GM21717 (cell line): ENCODE data around the gene TMEM235.

Experiments
- ATAC-seq: cut with Tn5 transposase; IDR thresholded peaks from one replicate; pipeline ENCODE4 v1.9.1; 2021; ENCODE audit warnings: mild to moderate bottlenecking, moderate library complexity; ENCODE audit not compliant: unreplicated experiment

TMEM235 gene

DNA sequence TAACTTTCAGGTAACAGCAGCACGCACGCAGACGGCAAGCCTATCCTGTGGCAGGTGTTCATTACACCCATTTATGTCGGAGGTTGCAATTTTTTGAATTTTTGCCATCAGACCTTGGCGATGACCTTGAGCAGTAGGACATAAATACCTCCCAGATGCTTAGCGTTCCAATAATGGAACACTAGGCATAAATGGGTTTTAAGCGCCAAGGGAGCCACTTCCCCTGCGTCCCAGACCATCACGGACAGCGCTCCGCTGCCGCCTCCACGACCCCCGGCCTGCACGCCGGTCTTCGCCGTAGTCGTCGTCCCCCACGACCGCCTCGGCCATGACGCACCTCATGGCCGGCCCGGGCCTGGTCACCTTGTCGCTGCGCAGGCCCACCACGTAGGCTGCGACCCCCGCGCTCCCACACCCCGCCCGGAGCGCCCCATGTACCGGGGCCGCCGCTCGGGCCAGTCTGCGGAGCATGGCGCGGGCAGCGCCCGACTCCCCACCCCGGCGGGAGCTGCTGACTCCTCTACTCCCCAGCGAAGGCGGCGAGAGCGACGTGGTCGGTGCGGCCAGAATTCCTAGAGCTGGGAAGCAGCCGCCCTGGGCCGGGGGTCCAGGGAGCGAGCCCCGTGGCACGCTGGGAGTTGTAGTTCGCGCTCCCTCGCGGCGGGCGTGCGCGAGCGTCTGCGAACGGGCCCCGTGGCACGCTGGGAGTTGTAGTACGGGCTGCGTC lies 22.7 kb downstream of the TMEM235 start:
- peak; percentile 43 for ATAC-seq

DNA sequence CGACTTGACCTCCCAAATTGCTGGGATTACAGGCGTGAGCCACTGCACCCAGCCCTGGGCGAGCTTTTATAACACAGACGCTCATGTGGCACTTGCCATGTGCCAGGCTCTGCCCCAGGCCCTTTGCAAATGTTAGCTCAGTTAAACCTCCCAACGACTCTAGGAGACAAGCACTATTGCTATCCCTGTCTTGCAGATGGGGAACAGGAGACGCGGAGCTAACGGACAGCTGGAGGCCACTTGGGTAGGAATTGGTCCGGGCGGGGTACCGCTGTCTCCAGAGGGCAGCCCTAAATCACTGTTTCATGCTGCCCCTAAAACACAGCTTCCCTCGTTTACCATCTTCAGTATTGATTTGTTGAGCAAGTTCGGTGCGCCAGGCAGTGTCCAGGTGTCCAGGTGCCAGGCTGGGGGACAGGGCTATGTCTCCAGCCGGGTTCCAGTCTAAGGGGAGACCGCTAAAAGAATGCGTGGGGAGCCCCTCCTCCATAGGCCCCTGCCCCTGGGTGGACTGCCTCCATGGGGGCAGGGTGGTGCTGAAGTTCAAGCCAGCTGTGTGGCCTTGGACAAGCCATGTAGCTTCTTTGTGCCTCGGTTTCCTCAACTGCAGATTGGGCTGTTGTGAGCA lies 23.7 kb downstream of the TMEM235 start:
- ATAC-seq: no peak

DNA sequence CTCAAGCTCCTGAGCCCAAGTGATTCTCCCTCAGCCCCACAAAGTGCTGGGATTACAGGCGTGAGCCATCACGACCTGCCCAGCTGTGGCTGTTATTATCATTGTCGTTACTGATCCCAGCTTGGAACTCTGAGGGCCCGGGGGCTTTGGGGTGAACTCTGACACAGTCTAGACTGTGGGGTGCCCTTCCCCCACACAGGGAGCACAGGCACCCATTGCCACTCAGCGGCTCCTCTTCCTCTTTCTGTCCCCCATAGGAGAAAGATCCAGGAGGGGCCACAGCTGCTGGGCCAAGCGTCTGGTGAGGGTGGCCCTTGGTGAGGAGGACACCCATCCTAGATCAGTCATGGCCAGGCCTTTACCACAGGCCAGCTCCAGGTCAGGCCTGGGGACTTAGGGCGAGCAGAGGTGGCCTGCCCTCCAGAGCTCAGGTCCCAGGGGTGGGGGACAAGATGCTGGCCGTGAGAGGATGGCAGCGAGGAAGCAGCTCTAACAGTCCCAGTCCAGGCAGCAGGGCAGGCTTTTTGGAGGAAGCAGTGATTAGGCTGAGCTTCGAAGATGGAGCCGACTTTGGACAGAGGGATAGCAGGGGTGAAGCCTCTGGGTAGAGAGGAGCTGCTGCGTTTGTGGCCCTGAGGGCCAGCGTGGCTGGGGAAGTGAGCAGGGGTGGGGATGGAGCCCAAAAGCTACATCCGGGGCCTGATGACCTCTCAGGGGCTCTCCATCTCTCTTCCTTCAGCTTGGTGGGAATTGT lies 24.7 kb downstream of the TMEM235 start:
- no peak for ATAC-seq

DNA sequence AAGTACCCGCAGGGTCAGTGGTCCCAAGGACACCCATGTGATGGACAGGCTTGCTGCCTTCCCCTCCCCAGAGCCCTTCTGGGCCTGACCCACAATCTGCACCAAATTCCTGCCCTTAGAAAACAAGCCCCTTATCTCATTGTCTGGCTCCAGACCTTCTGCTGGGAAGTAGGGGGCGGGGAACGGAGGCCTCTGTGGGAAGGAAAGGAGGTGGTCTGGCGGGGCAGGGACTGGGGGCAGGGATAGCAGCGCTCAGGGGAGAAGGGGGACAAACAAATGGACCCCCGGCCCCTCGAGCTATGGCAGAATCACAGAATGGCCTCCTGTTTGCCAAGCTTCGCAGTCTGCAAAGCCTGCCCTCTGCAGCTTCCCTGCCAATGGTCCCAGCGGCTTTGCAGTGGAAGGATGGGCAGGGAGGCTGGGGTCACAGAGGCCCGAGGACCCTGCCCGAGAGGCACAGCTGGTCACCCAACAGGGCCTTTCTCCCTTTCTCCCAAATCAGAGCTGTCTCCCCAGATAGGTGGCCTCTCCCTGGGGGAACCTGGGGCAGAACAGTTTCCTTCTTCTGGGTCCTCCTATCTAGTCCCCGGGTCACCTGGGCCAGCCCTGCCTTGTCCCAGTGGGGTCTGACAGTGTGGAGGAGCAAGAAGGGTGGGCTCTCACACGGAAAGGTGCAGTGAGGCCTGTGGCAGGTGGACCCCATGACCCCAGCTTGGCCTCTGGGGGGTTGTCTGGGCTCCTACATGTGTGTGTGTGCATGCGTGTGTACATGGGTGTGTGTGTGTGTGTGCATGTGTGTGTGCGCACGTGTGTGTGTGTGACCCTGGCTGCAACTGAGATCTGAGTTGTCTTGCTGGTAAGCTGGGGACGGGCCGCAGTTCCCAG lies 25.5 kb downstream of the TMEM235 start:
- ATAC-seq: no peak

DNA sequence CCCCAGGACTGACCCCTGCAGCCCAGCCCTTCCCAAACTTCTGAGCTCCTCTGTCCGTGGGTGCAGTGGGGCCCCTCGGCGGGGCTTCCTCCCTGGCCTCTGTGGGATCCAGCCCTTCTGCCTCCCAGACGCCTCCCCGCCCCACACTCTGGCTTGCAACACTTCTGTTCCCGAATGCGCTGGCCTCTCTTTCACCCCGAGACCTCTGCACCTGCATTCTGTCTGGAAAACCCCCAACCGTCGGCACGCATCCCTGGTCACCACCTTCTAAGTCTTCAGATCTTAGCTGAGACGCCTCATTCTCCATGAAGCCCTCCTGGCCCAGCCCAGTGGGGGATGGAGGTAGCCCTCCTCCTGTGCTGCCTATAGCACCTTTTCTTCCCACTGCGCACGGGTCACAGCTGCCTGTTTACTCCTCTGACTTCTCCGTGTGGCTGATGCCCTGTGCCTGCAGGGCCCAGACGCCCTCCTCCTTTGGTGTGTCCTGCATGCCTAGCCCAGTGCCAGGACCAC lies 26.4 kb downstream of the TMEM235 start:
- ATAC-seq: no peak

DNA sequence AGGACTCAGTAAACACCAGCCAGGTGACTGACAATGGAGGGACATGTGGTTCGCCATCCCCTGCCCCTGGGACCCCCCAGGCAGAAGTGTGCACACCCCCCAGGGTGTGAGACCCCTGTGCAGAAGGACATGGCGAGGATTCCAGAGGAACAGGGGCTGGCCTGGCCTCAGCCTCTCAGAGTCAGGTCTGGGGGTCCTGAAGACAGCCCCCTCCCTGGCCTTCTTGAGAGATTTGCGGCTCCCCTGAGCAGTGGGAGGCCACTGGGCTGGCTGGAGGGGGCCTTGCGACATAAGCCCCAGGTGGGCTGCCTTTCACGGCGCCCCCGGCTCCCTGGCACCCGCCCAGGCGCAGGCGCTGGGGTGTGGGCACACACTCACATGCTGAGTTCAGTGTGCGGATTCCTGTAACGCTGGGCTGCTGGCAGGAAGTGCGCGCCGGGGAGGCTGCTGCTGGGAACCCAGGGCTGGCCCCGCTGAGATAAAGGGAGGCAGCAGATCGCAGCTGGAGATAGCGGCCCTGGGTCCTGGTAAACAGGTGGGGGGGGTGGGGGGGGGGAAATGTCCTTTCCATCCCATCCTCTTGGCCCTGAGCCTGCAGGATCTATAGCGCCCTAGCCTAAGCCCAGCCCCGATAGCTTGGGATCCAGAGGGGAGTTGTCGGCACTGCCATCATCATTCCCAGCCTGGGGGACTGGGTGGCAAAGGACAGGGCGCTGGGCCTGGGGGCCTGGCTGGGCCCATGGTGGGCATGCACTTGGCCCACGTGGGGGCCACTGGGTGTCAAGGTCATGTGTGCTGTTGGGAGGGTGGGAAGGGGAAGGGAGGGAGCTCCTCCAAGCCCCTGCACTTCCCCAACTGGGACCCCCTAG lies 27.1 kb downstream of the TMEM235 start:
- no peak for ATAC-seq

DNA sequence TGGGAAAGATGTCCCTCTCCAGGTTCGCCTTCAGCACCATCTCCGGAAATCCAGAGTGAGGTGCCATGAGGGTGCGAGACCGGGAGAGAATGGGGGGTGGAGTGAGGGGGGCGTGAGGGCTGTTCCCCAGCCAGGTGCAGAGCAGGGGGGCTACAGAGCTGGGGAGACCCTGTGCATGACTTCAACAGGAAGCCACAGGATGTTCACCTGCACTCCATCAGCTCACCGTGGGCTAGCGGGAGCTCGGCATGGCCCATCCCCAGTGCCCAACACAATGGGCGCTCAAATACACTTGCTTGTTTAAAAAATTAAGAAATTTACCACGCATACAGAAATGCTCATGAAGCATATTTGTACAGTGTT lies 27.7 kb downstream of the TMEM235 start:
- ATAC-seq: no peak

DNA sequence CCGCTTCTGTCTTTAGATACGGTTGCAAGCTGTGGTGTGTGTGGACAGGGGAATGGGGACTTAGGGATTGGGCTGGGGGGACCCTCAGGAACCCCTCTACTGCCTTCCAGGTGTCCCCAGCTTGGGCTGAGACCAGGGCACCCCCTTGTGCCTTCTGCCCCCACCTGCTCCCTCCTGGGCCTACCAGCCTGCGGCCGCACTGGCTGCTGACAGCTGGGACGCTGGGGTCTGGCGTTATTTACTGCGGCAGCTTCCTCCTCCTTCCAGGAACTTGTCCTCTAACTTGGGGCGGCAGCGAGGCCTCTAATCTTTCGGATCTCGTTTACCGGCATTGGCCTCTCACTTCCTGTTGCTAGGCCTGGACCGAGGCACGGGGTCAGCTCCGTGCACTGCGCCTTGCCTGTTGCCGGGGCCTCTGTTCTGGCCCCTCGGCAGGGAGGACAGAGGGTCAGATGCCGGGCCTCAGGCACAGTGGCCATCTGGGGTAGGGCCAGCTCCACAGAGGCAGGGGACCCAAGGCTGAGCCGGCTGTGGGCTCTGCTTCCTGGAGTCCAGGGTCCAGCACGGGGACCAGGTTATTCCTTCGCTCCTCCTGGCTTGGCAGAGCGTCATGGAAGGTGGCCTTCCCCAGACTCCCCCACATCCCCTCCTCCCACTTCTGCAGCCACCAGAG lies 31.8 kb downstream of the TMEM235 start:
- ATAC-seq: no peak

DNA sequence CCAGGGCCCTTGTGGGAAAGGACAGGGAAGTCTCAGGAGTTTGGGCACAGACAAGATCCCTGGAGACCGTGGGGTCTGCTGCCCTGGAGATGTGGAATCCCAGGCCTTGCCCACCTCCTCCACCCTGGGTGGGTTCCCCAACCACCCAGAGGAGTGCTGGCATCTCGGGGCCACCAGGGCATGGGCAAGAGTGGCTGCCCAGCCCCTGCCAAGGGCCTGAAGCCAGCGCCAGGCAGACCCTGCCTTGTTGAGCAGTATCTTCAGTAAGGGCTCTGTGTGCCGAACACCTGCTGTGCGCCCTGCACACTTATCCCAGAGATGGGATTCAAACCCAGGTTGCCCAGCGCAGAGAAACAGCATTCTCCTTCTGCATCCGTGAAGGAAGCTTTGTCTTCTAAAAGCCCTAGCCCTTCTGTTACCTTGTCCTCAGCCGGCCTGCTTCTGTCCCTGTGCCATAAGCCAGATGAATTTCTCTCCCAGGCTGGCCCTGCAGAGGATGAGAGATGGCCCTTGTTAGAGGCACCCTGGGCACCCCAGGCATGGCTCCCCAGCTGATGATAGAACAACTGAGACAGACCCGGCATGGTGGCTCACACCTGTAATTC lies 32.4 kb downstream of the TMEM235 start:
- no peak for ATAC-seq

DNA sequence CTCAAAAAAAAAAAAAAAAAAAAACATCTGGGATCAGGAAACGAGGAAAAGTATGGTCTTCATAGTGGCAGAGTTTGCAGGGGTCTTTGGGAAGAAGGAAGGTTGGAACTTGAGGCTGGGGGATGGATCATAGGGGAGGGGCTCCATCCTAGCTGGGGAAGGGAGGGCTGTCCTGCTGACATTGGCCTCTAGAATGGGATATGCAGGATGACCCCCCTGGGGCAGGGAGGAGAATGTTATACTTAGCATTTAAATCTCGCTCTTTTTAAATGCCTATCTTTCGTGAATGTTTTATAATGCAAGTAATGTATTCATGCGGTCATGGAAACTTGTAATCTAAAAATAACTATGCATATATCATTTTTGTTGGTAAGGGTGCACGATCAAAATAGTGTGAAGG lies 33.2 kb downstream of the TMEM235 start:
- no peak for ATAC-seq

DNA sequence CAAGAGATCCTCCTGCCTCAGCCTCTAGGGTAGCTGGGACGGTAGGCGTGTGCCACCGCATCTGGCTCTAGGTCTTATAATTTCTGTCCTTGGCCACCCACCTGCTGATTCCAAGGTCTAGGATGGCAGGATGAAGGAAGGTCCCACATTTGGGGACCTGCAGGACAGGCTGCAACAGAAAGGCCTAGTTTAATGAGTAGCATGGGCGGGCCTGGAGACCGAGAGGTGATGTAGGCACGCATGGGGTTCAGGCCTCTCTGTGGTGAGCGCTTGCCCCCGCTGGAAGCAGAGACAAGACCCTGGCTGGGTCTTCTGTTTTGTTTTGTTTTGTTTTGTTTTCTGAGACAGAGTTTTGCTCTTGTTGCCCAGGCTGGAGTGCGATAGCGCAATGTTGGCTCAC lies 33.7 kb downstream of the TMEM235 start:
- no peak for ATAC-seq

DNA sequence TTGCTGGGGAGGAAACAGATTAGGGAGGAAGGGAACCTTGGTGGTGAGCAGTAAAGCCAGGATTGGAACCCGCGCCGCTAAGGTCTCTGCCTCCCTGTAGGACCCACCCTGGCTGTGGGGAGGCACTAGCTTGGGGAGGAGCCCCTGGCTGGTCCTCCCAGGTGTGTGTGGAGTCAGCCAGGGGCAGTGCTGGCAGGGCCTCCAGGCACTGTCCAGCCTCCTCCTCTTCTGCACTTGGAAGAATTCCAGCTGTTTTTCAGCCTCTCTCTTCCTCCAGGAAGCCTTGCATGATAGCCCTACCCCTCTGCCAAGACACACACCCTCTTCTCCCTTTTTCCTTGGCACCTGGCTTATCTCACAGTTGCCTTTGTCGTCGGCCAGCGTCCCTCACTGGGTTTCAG lies 34.8 kb downstream of the TMEM235 start:
- no peak for ATAC-seq

DNA sequence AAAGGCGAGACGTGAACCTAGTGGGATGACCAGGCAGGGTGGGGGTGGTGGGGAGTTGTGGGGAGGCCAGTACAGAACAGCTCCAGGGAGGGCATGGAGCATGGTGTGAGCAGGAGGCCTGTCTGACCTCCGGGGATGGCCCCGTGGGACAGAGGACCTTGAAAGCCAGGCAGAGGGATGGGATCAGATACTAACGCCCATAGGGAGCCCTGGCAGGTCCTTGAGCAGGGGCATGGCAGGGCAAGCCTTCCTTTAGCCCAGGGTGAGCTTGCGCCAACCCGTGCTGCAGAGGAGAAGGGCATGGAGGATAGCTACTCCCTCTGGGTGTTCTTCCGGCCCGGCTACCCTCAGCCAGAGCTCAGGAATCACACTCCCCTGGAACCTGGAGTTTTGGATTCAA lies 35.3 kb downstream of the TMEM235 start:
- no peak for ATAC-seq

DNA sequence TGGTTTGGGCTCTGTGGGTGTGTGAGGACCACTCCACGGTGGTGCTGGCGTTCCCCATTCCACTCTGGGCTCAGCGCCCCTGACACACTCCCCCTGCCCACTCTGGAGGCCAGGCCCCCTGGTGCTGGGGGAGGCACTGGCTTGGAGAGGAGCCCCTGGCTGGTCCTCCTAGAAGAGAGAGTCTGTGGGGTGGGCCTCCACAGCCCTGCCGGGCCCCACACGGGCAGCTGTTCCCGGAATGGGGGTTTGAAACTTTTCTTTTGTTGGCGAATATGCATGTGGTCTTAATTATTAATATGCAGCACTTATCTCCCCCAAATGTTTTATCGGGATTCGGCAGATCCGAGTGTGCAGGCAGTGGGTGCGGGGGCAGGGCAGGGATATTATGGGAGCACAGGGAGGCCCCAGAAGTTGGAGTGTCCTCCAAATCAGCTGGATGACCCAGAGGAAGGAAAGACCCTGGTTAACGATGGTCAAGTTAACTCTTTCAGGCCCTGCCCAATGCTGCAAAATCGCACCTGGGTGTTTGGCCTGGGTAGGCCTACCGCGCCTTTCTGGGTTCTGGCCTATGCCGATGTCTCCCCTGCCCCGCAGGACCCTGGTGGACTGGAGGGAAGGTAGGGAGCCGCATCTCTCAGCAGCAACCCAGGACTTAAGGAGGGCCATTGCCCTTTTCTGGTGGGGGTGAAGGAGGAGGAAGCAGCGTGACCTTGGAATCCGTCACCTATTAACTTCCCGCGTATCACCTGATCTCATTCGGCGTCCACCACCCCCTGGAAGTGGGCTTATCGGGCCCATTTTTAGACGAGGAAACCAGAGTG lies 36.0 kb downstream of the TMEM235 start:
- ATAC-seq: no peak

DNA sequence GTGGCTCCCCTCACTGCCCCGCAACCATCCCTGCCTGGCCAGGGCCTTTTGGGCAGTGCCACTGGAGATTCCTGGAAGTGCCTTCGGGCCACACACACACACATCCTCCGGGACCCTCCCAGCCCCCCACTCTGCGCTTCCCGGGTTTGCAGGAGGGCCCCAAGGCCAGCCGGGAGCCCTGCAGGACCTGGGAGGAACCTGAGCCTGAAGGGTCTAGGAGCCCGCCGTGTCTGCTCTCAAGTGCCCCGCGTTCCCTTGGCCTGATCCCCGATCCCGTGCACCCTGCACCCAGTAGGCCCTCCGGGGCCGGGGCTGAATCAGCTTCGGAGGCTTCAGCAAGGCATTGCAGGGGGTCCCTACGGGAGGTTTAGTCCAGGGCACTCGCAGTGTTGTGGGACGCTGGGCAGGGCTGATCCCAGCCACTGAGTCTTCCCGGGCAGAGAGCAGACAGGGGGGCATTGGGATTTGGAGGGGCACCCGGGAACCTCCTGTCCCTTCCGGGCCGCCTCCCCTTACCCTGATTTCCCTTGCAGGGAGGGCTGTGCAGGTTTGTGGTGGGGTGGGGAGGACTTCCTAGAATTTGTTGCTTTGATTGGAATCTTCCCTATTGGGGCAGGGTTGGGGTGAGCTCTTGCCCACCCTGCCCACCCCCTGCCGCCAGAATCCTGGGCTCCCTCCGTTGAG lies 36.9 kb downstream of the TMEM235 start:
- ATAC-seq: no peak

DNA sequence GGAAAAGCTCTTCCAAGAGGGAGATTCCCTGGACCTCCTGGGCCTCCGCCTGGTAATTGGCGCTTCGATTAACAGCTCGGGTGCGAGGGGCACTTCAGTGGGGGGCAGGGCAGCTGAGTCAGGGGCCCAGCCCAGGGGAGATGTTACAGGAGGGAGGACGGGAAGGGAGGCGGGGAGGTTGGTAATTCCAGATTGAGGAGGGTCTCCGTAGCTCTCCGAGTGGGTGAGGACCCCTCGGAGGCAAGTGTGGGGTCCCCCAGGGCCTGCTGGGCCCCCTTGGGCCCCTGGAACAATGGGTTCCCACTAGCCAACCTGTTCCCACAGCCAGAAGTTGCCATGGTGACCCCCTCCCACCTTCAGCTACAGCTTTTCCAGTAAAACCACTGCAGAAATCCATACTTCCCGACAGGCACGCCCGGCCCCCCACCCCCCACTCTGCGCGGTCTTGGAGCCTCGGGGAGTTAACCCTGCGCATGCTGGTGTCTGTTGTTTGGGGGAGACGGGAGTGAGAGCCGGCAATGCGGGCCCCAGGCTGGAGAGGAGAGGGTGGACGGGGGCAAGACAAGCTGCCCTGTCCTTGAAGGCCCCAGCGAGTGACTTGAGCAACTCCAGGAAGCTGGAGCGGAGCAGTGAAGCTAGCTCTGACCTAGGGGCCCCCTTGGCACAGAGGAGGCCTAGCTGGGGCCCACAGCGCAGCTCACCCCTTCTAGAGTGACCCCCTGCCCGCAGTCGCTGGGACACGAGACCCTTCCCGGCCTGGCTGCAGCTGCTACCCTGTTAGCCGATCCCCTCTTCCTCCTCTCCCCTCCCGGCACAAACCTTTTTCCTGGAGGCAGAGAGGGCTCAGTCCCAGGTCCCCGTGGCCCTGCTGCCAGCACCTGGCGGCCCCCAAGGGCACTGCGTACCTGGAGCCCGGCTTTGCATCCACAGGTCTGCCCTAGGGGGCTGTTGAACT lies 37.8 kb downstream of the TMEM235 start:
- no peak for ATAC-seq
